DOHH2 (cell line): ENCODE measurements around the gene CCDC30.

Source experiments
- H3F3A ChIP-seq: fragments of 200-600 bp; sonication (generic), shearing (Covaris generic); 2 replicates; pipeline ENCODE4 v1.6.0; 2016; ENCODE audit warnings: antibody characterized with exemption, mild to moderate bottlenecking; ENCODE audit not compliant: control insufficient read depth, insufficient read depth
- H3K27ac ChIP-seq: fragments of 200-600 bp; sonication (generic); 2 replicates; pipeline ENCODE4 v1.5.1; 2014; ENCODE audit warnings: low read depth, mild to moderate bottlenecking, low read length, moderate library complexity
- H3K27me3 ChIP-seq: fragments of 200-600 bp; sonication (generic); 2 replicates; pipeline ENCODE4 v1.6.1; 2014; ENCODE audit warnings: mild to moderate bottlenecking, low read length, mixed read lengths; ENCODE audit not compliant: control insufficient read depth
- H3K36me3 ChIP-seq: fragments of 200-600 bp; sonication (generic); 2 replicates; pipeline ENCODE4 v1.6.1; 2014; ENCODE audit warnings: mild to moderate bottlenecking, low read length, moderate library complexity, mixed read lengths; ENCODE audit not compliant: control insufficient read depth
- H3K4me1 ChIP-seq: fragments of 200-600 bp; sonication (generic); 2 replicates; pipeline ENCODE4 v1.6.1; 2014; ENCODE audit warnings: mild to moderate bottlenecking, low read length, mixed read lengths; ENCODE audit not compliant: control insufficient read depth
- H3K4me2 ChIP-seq: fragments of 200-600 bp; sonication (generic); 2 replicates; pipeline ENCODE4 v1.6.0; 2014; ENCODE audit warnings: mild to moderate bottlenecking, low read length, moderate library complexity
- H3K4me3 ChIP-seq: fragments of 200-600 bp; sonication (generic); 2 replicates; pipeline ENCODE4 v1.5.1; 2014; ENCODE audit warnings: mild to moderate bottlenecking, low read length, mixed read lengths
- H3K79me2 ChIP-seq: fragments of 200-600 bp; sonication (generic); 2 replicates; pipeline ENCODE4 v1.6.1; 2014; ENCODE audit warnings: mild to moderate bottlenecking, low read length, mixed read lengths; ENCODE audit not compliant: control insufficient read depth
- H3K9me2 ChIP-seq: fragments of 200-600 bp; sonication (generic); replicated peaks from 2 replicates; pipeline ENCODE4 v1.6.1; 2014; ENCODE audit warnings: mild to moderate bottlenecking, low read length, mixed read lengths; ENCODE audit not compliant: control insufficient read depth
- H3K9me3 ChIP-seq: fragments of 200-600 bp; sonication (generic); 2 replicates; pipeline ENCODE4 v1.6.1; 2014; ENCODE audit warnings: antibody characterized with exemption, low read length, mixed read lengths; ENCODE audit not compliant: control insufficient read depth, insufficient read depth
- H4K20me1 ChIP-seq: fragments of 200-600 bp; sonication (generic); 2 replicates; pipeline ENCODE4 v1.6.0; 2014; ENCODE audit warnings: low read depth, mild to moderate bottlenecking, antibody characterized with exemption, low read length, moderate library complexity; ENCODE audit not compliant: control insufficient read depth, insufficient read depth
- EZH2phosphoT487 ChIP-seq: fragments of 200-600 bp; sonication (generic); IDR thresholded peaks from 2 replicates; pipeline ENCODE4 v1.6.1; 2017; ENCODE audit warnings: borderline replicate concordance, mild to moderate bottlenecking, antibody characterized with exemption, low read length, moderate library complexity, mixed read lengths
- TF ChIP-seq, protein P1 (sequence below): fragments of 200-600 bp; sonication (generic); IDR thresholded peaks from one replicate; pipeline ENCODE4 v1.5.1; 2014; ENCODE audit warnings: antibody characterized with exemption, mild to moderate bottlenecking, low read depth, low read length; ENCODE audit not compliant: poor library complexity, severe bottlenecking

CCDC30 gene

GRCh38 chr1:42433369-42433768 is 29.7 kb upstream of the CCDC30 start:
- H3K36me3 ChIP-seq: no peaks in the 10 kb centered on the region
- TF ChIP-seq, protein P1, sequence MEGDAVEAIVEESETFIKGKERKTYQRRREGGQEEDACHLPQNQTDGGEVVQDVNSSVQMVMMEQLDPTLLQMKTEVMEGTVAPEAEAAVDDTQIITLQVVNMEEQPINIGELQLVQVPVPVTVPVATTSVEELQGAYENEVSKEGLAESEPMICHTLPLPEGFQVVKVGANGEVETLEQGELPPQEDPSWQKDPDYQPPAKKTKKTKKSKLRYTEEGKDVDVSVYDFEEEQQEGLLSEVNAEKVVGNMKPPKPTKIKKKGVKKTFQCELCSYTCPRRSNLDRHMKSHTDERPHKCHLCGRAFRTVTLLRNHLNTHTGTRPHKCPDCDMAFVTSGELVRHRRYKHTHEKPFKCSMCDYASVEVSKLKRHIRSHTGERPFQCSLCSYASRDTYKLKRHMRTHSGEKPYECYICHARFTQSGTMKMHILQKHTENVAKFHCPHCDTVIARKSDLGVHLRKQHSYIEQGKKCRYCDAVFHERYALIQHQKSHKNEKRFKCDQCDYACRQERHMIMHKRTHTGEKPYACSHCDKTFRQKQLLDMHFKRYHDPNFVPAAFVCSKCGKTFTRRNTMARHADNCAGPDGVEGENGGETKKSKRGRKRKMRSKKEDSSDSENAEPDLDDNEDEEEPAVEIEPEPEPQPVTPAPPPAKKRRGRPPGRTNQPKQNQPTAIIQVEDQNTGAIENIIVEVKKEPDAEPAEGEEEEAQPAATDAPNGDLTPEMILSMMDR: no peak
- no peak for TF ChIP-seq EZH2phosphoT487

DNA sequence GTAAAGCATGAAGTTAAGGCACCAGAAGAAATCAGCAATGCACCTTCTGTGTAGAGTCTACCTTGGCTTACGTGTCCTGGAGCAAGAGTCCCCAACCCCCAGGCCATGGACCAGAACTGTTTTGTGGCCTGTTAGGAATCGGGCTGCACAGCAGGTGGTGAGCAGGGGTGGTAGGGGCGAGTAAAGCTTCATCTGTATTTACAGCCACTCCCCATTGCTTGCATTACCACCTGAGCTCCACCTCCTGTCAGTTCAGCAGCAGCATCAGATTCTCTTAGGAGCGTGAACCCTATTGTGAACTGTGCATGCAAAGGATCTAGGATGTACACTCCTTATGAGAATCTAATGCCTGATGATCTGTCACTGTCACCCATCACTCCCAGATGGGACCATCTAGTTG is 28.7 kb upstream of the CCDC30 start:
- Histone ChIP-seq H3K36me3 (no peaks in the 10 kb centered on the region), H3F3A (no peaks in the 10 kb centered on the region), H3K27me3 (no peaks in the 10 kb centered on the region; the same call in none of the 2 replicates), H3K4me3 (no peak overlapping the region), H4K20me1 (no peaks in the 10 kb centered on the region), H3K9me3 (no peaks in the 10 kb centered on the region), H3K9me2 (no peaks in the 10 kb centered on the region), H3K27ac (no peak overlapping the region), H3K4me1 (no peaks in the 10 kb centered on the region), H3K79me2 (no peaks in the 10 kb centered on the region), H3K4me2 (no peak overlapping the region)
- no peak for TF ChIP-seq EZH2phosphoT487
- TF ChIP-seq, protein P1: no peak

More at GRCh38 chr1:42433369-42433768, 29.7 kb upstream of the CCDC30 start:
- Histone ChIP-seq H3F3A (no peaks in the 10 kb centered on the region), H3K27me3 (no peaks in the 10 kb centered on the region; the same call in none of the 2 replicates), H3K27ac (no peak overlapping the region), H3K4me2 (no peak overlapping the region), H3K4me3 (no peak overlapping the region), H3K9me3 (no peaks in the 10 kb centered on the region), H3K4me1 (no peaks in the 10 kb centered on the region), H4K20me1 (no peaks in the 10 kb centered on the region), H3K79me2 (no peaks in the 10 kb centered on the region), H3K9me2 (no peaks in the 10 kb centered on the region)

DNA sequence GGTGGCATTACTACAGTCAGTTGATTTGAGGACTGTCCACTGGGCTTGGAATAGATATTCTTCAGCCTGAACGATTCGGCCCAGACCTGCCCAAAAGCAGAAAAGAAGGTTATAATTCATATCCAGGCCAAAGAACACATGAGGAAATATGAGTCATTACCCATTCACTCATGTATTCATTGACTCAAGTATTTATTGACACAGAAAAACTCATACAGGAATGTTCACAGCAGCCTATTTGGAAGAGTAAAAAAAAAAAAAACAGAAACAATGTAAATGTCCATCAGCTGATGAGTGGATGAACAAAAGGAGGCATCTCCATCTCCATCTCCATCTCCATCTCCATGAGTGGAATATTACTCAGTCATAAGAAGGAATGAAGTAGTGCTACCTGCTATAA is 23.1 kb upstream of the CCDC30 start:
- no peaks in the 10 kb centered on the region for H4K20me1 ChIP-seq
- H3F3A ChIP-seq: no peaks in the 10 kb centered on the region
- no peaks in the 10 kb centered on the region for H3K9me3 ChIP-seq
- no peak for TF ChIP-seq EZH2phosphoT487
- TF ChIP-seq, protein P1: no peak
- no peaks in the 10 kb centered on the region for H3K79me2 ChIP-seq
- no peaks in the 10 kb centered on the region for H3K36me3 ChIP-seq
- H3K4me3 ChIP-seq: no peak overlapping the region
- no peak overlapping the region for H3K27ac ChIP-seq
- H3K4me1 ChIP-seq: no peaks in the 10 kb centered on the region
- H3K27me3 ChIP-seq: no peaks in the 10 kb centered on the region; the same call in 1 of the 2 replicates
- no peaks in the 10 kb centered on the region for H3K9me2 ChIP-seq
- H3K4me2 ChIP-seq: no peak overlapping the region
